ENCODE results near the gene MVK. TPM values are rescaled to one million over a fixed set of nuclear protein-coding genes. Genes with fewer than 3 reads are reported as not detected.

Gene MVK
- total and polyA plus RNA-seq, 2 of the 4 experiments (the other 2 are of a cell fraction), result 6.6 to 11.5 TPM

DNA sequence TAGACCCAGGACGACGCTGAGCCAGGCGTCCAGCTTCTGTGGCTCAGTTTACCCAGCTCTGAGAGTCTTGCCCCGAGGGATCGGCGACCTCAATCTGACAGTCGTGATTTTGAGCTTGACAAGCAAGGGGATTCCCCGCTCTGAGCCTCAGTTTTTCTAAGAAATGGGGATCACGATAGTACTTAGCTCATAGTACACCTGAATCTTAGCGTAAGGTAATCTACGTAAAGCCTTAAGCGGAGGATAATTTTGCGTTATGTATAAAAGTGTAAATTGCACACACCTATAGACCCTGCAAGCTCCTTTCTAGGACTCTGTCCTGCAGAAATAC is 285 bp downstream of the MVK start:
- H3K23ac ChIP-seq (ENCODE audit: low read depth, low read length), result peak overlapping the region; percentile 62; the same call in 1 of the 2 replicates
- H2BK120ac ChIP-seq (ENCODE audit: low read depth, low read length), result no peak overlapping the region
- peaks cover 3 to 16% of the 10 kb centered on the region in 2 experiments; a peak in 3 of 4 replicates for H3K79me1 ChIP-seq (ENCODE audit: low read depth in 1 of 2, low read length in 2 of 2)
- peak overlapping the region; percentile 6 for H2AK9ac ChIP-seq (replicated peaks; ENCODE audit: low read depth, low read length, poor library complexity)
- intact Hi-C loops (cut with micrococcal nuclease), result loop anchor here (1.0 kb wide), 2 partner anchors 56 to 146 kb away; no protein-coding TSS in a partner anchor
- no peaks in the 10 kb centered on the region for H3K9me3 ChIP-seq (ENCODE audit: control insufficient read depth, insufficient read depth, low read length)
- H3K27me3 ChIP-seq (ENCODE audit: control insufficient read depth, insufficient read depth, low read length), result no peaks in the 10 kb centered on the region
- H3K36me3 ChIP-seq (ENCODE audit: control insufficient read depth, insufficient read depth, low read length), result peaks cover 8% of the 10 kb centered on the region
- no peak overlapping the region for H3K56ac ChIP-seq (ENCODE audit: extremely low read depth, insufficient read depth, low read length)
- peak overlapping the region; percentile 23; the same call in 1 of the 2 replicates for H3K4ac ChIP-seq (ENCODE audit: low read depth, low read length)
- H3K18ac ChIP-seq (ENCODE audit: low read depth, low read length), result no peak overlapping the region
- H4K5ac ChIP-seq (ENCODE audit: low read depth, low read length), result no peak overlapping the region
- H3K4me3 ChIP-seq (ENCODE audit: insufficient read depth, low read depth, low read length), result peak overlapping the region; percentile 73
- H3K9me1 ChIP-seq (ENCODE audit: insufficient read depth, low read length), result peaks cover 5% of the 10 kb centered on the region
- peaks cover 2% of the 10 kb centered on the region; the same call in 1 of the 2 replicates for H3K4me1 ChIP-seq (ENCODE audit: control insufficient read depth, insufficient read depth, low read length)
- no peak for TF ChIP-seq MAFK (IDR thresholded peaks at IDR 0.05; ENCODE audit: low read depth, low read length)
- no peak for TF ChIP-seq MAZ (IDR thresholded peaks at IDR 0.05; ENCODE audit: borderline replicate concordance, low read depth, low read length)
- no peak for TF ChIP-seq FOS (IDR thresholded peaks at IDR 0.05; ENCODE audit: low read depth, low read length)
- no peak for TF ChIP-seq CEBPB (IDR thresholded peaks at IDR 0.05; ENCODE audit: low read depth, low read length)
- no peak for TF ChIP-seq MXI1 (IDR thresholded peaks at IDR 0.05; ENCODE audit: borderline replicate concordance, low read depth, low read length)
- DNase-seq (no peak), ATAC-seq (ENCODE audit: low read depth) (no peak)
- H4K8ac ChIP-seq (ENCODE audit: low read depth in 2 of 2, low read length in 2 of 2), result peak overlapping the region in 1 of 2 experiments; percentile 41; a peak in 1 of 4 replicates
- H4K91ac ChIP-seq (ENCODE audit: insufficient read depth, low read depth, low read length), result no peak overlapping the region
- no peak overlapping the region for H2BK20ac ChIP-seq (ENCODE audit: low read depth, low read length)
- no peak overlapping the region for H3K27ac ChIP-seq (ENCODE audit: insufficient read depth, low read length)
- no peak overlapping the region for H2BK5ac ChIP-seq (ENCODE audit: low read depth, low read length, poor library complexity, severe bottlenecking)
- WGBS, 2 experiments (ENCODE audit: extremely low coverage in 2 of 2, insufficient read length in 1 of 2), result 20% methylated on average over 1 of the region's 13 CpGs; no CpG with 5 or more reads in 1 of the 2 experiments
- POLR2A ChIA-PET (ENCODE audit: unreplicated experiment), result no interaction called here
- CTCF ChIA-PET, result interaction anchor here (0.7 to 1.3 kb wide), 4 partner anchors 23 to 201 kb away, joined by 3 to 5 read pairs (median 4); no protein-coding TSS in a partner anchor
- H2BK15ac ChIP-seq (ENCODE audit: low read depth, low read length), result no peak overlapping the region
- peak overlapping the region; percentile 96 for H2AFZ ChIP-seq (replicated peaks; ENCODE audit: low read length, poor library complexity)
- peak overlapping the region; percentile 77 for H3K14ac ChIP-seq (replicated peaks; ENCODE audit: low read depth, low read length)
- H4K20me1 ChIP-seq (ENCODE audit: insufficient read depth, low read length), result no peaks in the 10 kb centered on the region
- no TSS peak for BruUV-seq (replicated peaks)
- dilution Hi-C loops (cut with HindIII; ENCODE audit: low sequenced_read_pairs, unreplicated experiment), result no loop called here
- peak overlapping the region; percentile 68 for H3K9ac ChIP-seq (ENCODE audit: low read depth, low read length)
- no peak overlapping the region for H2AK5ac ChIP-seq (ENCODE audit: low read depth, low read length)
- in situ Hi-C loops (cut with MboI; ENCODE audit: low sequenced_read_pairs), result no loop called here
- H3K4me2 ChIP-seq (ENCODE audit: low read depth, low read length), result peak overlapping the region; percentile 87
